ENCODE measurements around the gene PPID. TPM values are rescaled to one million over a fixed set of nuclear protein-coding genes. Genes with fewer than 3 reads are reported as not detected.

Gene PPID
- total and polyA plus RNA-seq, 2 of the 4 experiments (the other 2 are of a cell fraction) = 11.8 to 21.1 TPM

DNA sequence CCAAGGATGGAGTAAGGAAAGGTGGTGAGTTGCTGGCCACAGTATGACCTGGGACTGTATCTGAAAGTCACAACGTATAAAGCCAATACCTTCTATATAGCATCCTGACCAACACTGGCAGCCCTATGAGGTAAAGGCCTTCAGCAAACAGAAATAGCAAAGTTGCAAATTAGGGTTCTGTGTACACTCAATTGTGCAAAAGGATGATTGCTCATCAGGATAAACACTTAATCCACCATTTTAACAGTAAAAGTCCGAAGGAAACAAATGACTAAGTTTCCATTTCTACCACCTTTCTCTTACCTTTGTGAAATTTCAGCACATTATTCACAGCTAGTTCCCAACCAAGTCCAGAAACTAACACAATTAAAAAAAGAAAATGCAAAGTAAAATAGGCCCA is 44.3 kb upstream of the PPID start:
- Histone ChIP-seq H4K20me1 (ENCODE audit: insufficient read depth, low read length) (no peaks in the 10 kb centered on the region), H2AFZ (replicated peaks; ENCODE audit: low read length, poor library complexity) (no peak overlapping the region), H3K79me1 (ENCODE audit: low read depth in 1 of 2, low read length in 2 of 2) (peaks cover 4 to 29% of the 10 kb centered on the region in 2 experiments; a peak in 3 of 4 replicates), H3K4me2 (ENCODE audit: low read depth, low read length) (no peak overlapping the region), H3K23ac (ENCODE audit: low read depth, low read length) (no peak overlapping the region), H3K4me3 (ENCODE audit: insufficient read depth, low read depth, low read length) (no peak overlapping the region), H4K5ac (ENCODE audit: low read depth, low read length) (no peak overlapping the region), H3K27ac (ENCODE audit: insufficient read depth, low read length) (no peak overlapping the region), H2BK120ac (ENCODE audit: low read depth, low read length) (no peak overlapping the region), H3K9me3 (ENCODE audit: control insufficient read depth, insufficient read depth, low read length) (no peaks in the 10 kb centered on the region), H2BK20ac (ENCODE audit: low read depth, low read length) (no peak overlapping the region), H3K18ac (ENCODE audit: low read depth, low read length) (no peak overlapping the region), H2AK5ac (ENCODE audit: low read depth, low read length) (no peak overlapping the region), H2AK9ac (replicated peaks; ENCODE audit: low read depth, low read length, poor library complexity) (no peak overlapping the region), H3K14ac (replicated peaks; ENCODE audit: low read depth, low read length) (no peak overlapping the region), H3K4ac (ENCODE audit: low read depth, low read length) (no peak overlapping the region), H2BK15ac (ENCODE audit: low read depth, low read length) (no peak overlapping the region), H4K91ac (ENCODE audit: insufficient read depth, low read depth, low read length) (no peak overlapping the region), H3K36me3 (ENCODE audit: control insufficient read depth, insufficient read depth, low read length) (no peaks in the 10 kb centered on the region), H4K8ac (ENCODE audit: low read depth in 2 of 2, low read length in 2 of 2) (no peak overlapping the region), H3K9me1 (ENCODE audit: insufficient read depth, low read length) (peaks cover 5% of the 10 kb centered on the region; the same call in 1 of the 2 replicates), H3K56ac (ENCODE audit: extremely low read depth, insufficient read depth, low read length) (no peak overlapping the region), H3K27me3 (ENCODE audit: control insufficient read depth, insufficient read depth, low read length) (no peaks in the 10 kb centered on the region), H3K9ac (ENCODE audit: low read depth, low read length) (no peak overlapping the region), H3K4me1 (ENCODE audit: control insufficient read depth, insufficient read depth, low read length) (peaks cover 1% of the 10 kb centered on the region; the same call in 1 of the 2 replicates), H2BK5ac (ENCODE audit: low read depth, low read length, poor library complexity, severe bottlenecking) (no peak overlapping the region)
- dilution Hi-C loops (cut with HindIII; ENCODE audit: low sequenced_read_pairs, unreplicated experiment) = no loop called here
- no peak for DNase-seq
- intact Hi-C loops (cut with micrococcal nuclease) = no loop called here
- no CpG with 5 or more reads among the region's 2 CpGs for WGBS, 2 experiments (ENCODE audit: extremely low coverage in 2 of 2, insufficient read length in 1 of 2)
- CTCF ChIA-PET = no interaction called here
- TF ChIP-seq MAFK (IDR thresholded peaks at IDR 0.05; ENCODE audit: low read depth, low read length) (no peak), RAD21 (IDR thresholded peaks at IDR 0.05; ENCODE audit: low read length) (no peak), MAZ (IDR thresholded peaks at IDR 0.05; ENCODE audit: borderline replicate concordance, low read depth, low read length) (no peak), NFE2L2 (IDR thresholded peaks at IDR 0.05; ENCODE audit: low read depth, low read length) (no peak), RFX5 (IDR thresholded peaks at IDR 0.05; ENCODE audit: low read depth, low read length) (no peak), BHLHE40 (IDR thresholded peaks at IDR 0.05; ENCODE audit: low read depth, low read length) (no peak), FOS (IDR thresholded peaks at IDR 0.05; ENCODE audit: low read depth, low read length) (no peak), POLR2A (IDR thresholded peaks at IDR 0.05; ENCODE audit: low read depth, low read length) (no peak), CHD1 (IDR thresholded peaks at IDR 0.05; ENCODE audit: low read depth, low read length) (no peak)
- TF ChIP-seq, protein P1, sequence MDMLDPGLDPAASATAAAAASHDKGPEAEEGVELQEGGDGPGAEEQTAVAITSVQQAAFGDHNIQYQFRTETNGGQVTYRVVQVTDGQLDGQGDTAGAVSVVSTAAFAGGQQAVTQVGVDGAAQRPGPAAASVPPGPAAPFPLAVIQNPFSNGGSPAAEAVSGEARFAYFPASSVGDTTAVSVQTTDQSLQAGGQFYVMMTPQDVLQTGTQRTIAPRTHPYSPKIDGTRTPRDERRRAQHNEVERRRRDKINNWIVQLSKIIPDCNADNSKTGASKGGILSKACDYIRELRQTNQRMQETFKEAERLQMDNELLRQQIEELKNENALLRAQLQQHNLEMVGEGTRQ (IDR thresholded peaks at IDR 0.05; ENCODE audit: low read depth, low read length) = no peak
- in situ Hi-C loops (cut with MboI; ENCODE audit: low sequenced_read_pairs) = no loop called here
- no peak for ATAC-seq (ENCODE audit: low read depth)
- BruUV-seq (replicated peaks) = no TSS peak
- POLR2A ChIA-PET (ENCODE audit: unreplicated experiment) = no interaction called here

Data from IMR-90 (cell line).